Ramos (cell line): Measurements from ENCODE around the gene MGAT4A.
"Not testable (repeated sequence)": the region's sequence is repeated elsewhere in the genome, so short reads cannot be mapped to it uniquely, and the experiment has no call there.

Source experiments
- in situ Hi-C: fragments of 300-500 bp; cut with MboI; formaldehyde crosslinking; loops from one replicate; pipeline ENCODE4 v1.14.3; 2022; ENCODE audit warnings: low sequenced_read_pairs; ENCODE audit not compliant: unreplicated experiment

MGAT4A gene

DNA sequence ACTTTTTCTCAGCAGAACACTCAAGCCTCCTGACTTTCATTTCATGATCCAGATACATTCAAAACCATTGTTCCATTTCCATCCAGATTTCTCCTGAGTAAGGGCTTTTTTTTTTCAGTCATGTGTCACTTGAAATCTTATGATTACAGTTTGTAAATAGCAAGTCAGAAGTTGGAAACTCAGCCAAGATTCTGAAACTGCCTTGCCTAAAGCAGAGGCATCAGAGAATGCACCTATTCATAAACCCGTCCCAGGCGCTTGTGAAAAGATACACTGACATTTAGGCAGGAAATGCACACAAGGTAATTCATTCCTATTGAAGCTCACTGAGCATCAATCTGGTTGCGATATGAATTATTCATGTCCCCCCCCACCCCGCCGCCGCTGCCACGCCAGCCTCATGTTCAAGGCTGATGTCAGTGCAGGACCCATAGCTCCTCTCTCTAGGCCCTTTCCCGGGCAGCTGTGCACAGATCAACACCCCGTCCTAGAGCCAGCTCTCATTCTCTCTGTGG lies 30.4 kb upstream of the MGAT4A start:
- in situ Hi-C loops = no loop called here

DNA sequence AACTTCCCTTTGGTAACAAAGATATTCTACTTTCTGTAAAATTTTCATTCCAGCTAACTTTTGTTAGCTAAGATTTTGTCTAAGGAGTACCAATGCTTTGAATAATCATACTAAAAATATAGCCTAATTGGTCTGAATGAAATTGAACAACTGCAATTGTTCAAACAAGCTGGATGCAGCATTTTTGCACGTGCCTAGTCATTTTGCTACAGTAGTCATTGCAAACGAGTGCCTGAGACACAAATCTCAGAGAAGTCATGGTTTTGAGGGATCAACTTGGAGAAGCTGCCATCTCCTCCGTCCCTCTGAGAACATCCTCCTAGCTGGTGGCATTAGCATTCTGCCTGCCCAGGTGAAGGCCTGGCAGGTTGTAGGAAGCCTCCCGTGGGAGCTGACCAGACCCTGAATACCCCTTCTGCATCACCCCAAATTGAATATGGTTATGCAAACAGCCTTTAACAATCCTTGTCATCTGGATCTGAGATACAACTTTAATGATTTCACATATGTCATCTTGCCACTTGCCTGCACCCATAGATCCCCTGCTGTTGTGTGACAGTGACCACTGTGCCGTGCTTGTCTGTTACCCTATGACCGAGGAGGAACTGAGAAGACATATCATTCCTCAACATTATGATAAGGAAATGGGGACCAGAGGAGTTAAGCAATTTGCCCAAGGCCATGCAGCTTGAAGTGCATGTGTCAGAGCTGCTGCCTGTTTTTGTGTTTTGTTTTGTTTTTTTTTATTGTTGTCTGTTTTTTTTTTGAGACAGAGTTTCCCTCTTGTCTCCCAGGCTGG lies 29.1 kb upstream of the MGAT4A start:
- in situ Hi-C loops = no loop called here

DNA sequence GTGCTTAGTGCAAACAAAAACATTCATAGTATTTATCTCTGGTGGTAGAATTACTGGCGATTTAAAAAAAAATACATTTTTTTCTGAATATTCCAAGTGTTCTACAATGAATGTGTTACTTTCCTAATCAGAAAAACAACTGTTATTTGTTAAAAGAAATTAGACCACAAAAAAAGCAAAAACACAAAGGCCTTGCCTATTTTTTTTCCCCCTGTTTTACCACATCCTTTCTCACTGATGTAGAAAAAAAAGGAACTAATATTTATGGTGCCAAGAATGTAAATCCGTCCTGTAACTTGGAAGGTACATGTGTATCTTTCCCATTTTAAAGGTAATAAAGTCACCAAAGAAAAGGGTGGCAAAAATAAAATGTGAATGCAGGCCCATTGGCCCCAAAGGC lies 28.4 kb upstream of the MGAT4A start:
- in situ Hi-C loops = no loop called here

DNA sequence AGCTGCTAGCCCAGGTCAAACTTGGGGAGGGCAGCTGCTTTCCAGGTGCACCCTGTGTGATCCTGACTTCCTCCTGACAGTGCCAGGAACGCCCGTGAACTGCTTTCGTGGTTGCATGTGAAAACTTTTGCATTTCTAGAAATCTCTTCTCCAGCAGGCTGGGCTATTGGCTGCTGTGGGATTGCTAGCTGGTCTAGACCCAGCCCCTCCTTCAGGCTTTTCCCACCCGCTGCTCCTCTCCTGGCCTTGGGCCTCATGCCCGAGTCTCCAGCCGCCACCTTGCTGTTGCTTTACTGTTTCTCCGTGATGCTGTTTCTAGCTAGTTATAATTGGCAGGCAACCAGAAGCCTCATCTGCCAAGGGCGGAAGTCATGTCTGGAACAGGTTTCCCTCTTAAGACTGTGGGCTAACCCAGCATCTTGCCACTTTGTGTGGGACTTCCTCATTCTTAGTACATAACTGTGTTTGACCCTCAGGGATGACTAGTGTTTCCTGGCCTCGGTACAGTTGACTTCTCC lies 27.0 kb upstream of the MGAT4A start:
- in situ Hi-C loops = no loop called here

DNA sequence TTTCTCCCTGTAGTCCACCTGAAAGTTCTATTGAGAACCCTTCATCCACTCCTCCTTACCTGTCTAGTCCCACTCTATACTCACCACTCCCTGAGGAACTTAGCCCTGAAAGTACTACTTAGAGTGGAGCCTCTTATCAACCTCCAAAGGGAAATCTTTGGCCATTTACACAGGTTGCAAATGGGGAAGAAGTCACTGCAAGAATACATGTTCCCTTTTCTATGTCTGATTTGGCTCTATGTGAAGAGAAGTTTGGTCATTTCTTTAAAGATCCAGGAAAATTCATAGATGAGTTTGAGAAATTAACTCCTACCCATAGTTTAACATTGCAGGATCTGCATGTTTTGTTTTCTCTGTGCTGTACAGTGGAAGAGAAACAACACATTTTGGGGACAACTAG lies 22.9 kb upstream of the MGAT4A start:
- in situ Hi-C loops = no loop called here

DNA sequence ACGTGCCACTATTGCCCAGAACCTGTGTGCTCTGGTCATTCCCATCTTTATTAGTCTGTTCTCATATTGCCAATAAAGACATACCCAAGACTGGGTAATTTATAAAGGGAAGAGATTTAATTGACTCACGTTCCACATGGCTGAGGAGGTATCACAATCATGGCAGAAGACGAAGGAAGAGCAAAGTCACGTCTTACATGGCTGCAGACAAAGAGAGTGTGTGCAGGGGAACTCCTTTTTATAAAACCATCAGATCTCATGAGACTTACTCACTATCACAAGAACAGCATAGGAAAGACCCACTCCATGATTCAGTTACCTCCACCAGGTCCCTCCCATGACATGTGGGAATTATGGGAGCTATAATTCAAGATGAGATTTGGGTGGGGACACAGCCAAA lies 21.8 kb upstream of the MGAT4A start:
- in situ Hi-C loops = not testable (repeated sequence)

DNA sequence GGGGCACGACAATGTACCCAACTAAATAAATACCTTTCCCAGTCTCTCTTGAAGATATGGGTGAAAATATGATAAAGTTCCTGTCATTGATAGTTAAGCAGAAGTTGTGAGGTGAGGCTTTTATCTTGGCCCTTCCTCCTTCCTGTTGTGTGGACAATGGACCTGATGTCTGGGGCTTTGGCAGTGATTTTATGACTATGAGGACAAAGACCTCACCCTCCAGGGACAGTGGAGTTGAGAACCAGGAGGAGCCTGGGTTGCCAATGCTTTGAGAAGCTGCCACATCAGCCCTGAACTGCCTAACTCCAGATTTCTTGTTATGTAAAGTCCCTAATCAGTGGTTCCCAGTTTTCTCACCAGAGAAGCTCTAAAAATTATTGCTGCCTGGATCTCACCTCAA lies 20.8 kb upstream of the MGAT4A start:
- in situ Hi-C loops = no loop called here

DNA sequence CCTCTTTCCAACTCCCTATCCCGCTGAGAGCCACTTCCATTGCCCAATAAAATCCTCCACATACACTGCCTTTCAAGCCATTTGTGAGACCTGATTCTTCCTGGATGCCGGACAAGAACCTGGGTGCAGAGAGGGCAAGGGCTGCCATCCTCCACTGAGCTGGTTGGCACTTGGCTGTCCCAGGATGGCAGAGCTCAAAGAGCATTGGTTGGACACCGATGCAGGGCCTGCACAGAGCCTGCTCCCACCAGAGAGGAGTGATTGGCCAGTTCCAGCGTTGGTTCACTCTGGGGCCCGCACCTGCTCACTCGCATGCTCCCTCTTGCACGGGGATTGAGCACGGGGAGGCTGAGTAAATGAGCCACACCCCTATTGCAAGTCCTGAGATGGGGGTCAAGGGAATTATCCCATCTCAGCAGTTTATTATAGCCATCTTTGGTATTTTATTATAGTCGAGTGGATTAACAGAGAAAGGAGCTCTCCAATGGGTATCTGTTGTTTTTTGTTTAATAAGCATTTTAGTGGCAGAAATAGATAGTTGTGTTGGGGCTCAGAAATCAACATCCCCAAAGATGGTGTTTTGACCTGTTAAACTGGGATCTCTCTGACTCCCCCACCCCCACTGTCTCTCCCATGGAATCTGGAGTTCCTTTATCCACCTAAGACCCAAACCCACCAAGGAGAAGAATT lies 19.8 kb upstream of the MGAT4A start:
- in situ Hi-C loops = no loop called here

DNA sequence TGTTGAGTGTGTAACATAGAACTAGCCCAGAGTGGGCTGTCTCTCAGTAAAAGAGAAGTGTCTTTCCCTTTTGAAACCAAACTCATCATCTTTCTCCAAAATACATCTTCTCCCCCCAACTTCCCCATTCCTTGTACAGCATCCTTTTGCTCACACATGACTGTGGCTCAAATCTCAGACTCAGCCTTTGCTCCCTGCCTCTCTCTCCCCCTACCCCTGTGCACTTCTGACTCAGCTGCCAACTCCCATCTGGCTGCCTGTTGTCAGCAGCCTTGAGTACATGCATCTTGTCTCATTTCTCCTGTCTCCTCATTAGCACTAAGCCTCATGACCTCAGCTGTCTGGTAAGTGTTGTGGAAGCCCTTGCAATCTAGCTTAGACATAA lies 18.1 kb upstream of the MGAT4A start:
- in situ Hi-C loops = no loop called here

DNA sequence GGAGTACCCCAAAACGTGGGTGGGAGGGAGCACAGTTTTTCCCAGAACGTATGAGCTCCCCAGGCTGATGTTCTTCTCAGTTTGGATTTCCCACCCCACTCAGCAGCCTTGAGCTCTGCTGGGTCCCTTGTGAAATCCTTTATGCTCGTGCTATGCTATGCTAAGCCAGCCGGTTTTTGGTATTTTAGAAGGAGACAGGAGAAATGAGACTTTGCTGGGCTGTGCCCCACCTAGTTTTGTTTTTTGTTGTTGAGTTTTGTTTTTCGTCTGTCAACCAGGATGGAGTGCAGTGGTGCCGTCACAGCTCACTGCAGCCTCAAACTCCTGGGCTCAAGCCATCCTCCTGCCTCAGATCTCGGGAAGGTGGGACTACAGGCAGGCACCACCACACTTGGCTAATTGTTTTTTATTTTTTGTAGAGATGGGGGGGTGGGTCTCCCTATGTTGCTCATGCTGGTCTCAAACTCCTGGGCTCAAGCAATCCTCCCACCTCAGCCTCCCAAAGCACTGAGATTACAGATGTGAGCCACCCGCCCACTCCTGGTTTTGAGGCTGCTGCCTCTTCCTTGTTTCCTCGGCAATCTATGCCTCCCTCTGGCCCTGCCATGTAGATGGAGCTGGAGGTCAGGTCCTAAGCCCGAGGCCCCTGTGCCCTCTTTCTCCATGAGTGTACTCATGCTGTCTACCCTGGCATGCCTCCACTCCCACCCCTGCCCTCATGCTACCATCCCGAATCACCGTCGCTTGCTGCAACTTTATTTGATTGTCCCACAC lies 17.5 kb upstream of the MGAT4A start:
- in situ Hi-C loops = no loop called here

DNA sequence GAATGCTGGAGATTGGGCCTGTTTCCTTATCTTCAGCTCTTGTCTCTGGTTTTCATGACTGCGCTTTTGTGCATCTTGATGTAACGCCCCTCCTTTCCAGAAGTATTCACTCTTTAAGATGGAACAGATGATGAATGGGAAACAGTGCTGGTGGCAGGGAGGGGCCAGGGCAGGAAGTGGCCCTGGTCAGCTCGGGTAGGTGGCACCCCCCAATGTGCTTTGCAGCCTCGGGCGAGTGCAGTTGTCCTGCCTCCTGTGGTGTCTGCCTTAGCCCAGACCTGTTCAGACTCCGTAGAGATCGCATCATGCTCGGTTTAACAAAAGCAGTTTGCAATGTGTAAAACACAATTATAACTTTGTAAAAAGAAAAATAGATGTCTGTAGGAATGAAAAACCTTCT lies 17.0 kb upstream of the MGAT4A start:
- in situ Hi-C loops = no loop called here

DNA sequence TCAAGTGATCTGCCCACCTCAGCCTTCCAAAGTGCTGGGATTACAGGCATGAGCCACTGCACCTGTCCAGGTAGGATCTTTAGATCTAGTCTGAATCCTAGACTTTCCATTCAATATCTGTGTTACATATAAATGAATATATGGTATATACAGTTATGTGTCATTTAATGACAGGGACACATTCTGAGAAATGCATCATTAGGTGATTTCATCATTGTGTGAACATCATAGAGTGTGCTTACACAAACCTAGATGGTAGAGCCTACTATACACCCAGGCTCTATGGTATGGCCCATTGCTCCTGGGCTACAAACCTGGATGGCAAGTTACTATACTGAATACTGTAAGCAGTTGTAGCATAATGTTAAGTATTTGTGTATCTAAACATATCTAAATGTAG lies 15.5 kb upstream of the MGAT4A start:
- in situ Hi-C loops = no loop called here

DNA sequence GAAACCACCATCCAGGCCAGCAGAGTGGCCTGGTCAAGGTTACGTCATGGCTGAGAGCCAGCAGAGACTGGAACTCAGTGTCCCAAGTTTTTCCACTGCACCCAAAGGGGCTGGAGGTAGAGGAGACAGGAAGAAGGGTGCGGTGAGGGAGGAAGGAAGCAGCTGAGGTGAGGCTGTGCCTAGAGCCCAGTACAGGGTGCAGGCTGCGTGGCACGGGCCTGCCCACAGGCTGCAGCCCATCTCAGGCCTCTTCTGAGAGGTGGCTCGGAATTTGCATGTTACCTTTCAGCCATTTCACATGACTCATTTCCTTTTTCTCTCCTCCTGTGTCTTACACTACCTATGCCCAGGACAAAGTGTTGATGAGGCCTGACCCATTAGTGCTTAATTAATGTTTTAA lies 13.7 kb upstream of the MGAT4A start:
- in situ Hi-C loops = no loop called here

DNA sequence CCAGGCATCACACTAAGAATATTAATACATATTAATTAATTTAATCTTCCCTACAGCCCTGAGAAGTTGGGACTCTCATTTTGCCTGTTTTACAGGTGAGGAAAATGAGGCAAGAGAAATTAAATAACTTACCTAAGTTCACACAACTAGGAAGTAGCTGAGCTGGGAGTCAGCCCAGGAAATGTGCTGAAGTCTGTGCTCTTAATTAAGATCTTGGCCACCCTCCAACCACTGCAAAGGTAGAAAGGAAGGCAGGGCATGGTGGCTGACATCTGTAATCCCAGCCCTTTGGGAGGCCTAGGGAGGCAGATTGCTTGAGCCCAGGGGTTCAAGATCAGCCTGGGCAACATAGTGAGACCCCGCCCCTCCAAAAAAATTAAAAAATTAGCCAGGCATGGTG lies 12.9 kb upstream of the MGAT4A start:
- in situ Hi-C loops = no loop called here

DNA sequence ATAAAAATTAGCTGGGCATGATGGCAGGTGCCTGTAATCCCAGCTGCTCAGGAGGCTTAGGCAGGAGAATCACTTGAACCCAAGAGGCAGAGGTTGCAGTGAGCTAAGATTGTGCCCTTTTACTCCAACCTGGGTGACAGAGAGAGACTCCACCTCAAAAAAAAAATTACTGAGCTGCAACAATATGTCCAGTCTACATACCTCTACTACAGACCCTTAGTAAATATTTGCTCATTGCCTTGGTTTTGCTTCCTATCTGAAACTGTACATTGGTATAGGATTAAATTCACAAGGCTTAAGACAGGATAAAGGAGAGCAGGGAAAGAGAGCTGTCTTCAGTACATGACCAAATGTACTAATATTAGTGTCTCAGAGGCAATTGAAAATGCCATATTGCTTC lies 8.1 kb upstream of the MGAT4A start:
- in situ Hi-C loops = no loop called here

DNA sequence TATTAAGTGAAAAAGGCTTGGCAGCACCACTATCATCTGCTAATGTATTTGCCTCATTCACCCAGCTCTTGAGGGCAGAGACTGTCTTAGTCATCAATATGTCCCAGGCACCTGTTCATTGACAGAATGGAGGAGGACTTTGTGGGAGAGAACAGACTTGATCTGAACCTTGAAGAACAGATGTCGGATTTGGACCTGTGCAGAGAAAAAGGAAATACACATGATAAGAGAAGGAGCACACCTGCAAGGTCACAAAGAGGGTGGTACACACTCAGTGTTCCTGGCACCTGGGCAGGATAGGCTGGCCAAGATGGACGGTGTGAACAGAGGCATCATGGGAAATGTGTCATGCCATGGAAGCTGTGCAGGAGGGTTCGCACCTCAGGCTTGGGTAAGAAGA lies 7.4 kb upstream of the MGAT4A start:
- in situ Hi-C loops = no loop called here

DNA sequence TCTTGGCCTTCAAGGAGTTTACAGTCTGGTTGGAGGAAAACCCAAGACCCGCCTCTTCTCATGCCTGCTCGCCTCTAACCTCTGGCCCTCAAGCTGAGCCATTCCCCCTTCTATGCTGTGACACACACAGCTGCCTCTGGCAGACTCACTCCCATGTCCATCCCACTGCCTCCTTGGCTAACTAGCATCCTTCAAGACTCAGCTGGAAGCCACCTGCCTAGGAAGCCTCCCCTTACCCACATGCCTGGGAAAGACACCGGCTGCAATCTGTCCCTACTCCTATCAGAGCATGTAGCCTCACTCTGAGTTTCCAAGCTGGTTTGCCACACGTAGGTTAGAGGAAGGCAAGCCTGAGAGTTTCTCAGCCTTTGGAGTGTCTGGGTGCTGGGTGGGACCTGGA lies 6.9 kb upstream of the MGAT4A start:
- in situ Hi-C loops = no loop called here

DNA sequence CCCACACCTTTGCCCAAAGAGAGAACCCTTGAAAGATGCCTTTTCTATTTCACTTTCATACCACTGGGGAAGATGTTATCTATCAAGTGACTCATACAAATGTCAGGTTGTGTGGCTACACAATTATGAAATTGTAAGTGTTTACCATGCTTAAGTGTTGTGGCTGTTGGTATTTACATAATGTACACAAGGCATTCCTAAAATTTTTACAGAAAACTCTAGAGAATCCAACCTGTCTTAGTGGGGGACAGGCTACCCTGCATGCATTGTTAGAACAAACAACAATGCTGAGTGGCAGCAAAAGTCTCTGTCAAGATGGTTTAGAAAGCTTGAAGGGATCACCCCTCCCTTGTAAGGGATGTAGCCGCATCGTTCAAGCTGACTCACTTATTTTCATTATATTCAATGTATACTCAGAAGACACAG lies 5.5 kb upstream of the MGAT4A start:
- in situ Hi-C loops = no loop called here

DNA sequence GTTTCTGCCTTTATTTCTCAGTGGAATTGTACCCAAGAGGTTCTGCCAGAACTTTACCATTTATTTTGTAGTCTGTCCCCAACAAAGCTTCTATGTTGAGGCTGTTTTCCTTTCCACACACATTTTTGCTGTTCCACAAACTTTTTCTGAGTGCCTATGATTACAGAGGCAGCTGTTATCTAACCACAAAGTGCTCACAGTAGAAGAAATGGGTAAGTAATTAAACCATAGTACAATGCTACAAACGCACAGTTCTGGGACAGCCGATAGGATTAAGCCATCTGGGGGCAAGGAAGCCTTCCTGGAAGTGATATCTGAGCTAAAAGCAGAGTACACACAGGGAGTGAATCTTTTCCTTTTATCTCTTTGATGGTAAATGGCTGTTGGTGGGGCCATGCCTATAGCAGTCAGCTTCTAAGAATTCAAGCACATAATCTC lies 3.9 kb upstream of the MGAT4A start:
- in situ Hi-C loops = no loop called here

DNA sequence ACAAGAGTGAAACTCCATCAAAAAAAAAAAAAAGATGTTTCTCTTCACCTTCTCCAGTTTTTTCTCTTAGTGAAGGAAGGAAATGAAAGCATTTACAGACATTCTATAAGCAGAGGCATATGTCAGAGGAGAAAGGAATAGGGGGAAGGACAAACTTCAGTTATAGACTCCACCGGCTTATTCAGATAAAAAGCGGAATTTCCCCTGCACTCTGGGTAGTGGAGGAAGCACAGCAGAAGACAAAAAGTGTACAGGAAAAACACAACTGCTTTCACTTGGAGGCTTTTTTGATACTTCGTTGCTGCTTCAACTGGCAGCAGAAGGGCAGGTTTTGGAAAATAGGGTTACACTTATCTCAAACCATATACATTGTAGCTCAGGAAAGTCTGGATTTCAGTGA lies 3.2 kb upstream of the MGAT4A start:
- in situ Hi-C loops = no loop called here
